ENCODE measurements around the gene FAM174B. TPM values are rescaled to one million over a fixed set of nuclear protein-coding genes. Genes with fewer than 3 reads are reported as not detected.
A peak's percentile ranks its signal among the peaks of the same experiment; 100 is the strongest.

Gene FAM174B
- total RNA-seq, 1 experiment from 2014 or later = 8.3 TPM

DNA sequence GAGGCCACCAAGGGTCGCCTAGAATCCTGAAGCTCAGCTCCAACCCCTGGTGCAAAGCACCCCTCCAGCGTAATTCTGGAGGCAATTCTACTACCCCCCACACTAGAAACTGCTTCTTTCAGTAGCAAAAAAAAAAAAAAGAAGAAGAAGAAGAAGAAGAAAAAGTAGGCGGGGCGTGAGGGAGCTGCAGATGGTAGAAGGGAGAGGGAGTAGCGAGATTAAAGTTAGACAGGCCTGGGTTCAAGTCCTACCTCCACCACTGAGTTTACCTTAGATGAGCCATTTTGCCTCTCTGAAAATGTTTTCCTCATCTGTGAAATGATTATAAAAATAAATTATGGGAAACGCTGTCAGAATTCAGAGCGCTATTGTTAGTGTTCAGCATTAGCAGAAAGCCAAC, 913 bp downstream of the FAM174B start:
- Histone ChIP-seq H3K4me3 (peak overlapping the region; percentile 57), H3K36me3 (no peaks in the 10 kb centered on the region), H3K27me3 (no peaks in the 10 kb centered on the region), H3K9me3 (replicated peaks) (peaks cover 8% of the 10 kb centered on the region; the same call in 1 of the 2 replicates), H3K27ac (no peak overlapping the region; the same call in 1 of the 2 replicates), H3K4me1 (peaks cover 32% of the 10 kb centered on the region)
- DNase-seq = no peak

DNA sequence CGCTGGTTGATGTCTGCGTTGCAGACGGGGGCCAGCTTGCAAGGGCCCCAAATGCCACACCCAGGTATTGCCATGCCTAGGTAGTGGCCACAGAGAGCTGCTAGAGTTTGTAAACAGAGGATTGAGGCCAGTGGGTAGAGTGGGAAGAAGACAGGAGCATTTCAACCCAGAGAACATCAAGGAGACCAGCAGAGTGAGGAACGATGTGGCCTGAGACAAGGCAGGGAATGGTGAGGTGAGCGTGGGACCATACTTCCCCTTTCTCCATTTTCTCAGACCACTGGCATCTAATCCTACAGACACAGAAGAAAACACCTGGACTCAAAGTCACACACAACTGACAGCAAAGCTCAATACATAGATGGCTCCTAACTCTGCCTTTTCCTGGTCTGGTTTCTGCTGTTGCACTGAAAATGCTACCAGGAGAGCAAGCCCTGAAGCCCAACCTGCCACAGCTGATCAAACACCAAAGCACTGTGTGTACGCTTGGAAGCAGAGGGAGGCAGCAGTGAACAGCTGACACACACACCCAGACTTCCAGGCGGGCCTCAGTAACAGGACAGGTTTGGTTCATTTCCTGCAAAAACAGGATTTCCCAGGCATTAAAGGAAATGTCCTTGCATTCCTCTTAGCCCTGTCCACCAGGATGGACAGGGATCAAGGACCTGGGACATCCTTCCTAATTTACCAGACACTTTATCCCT, 1.6 kb downstream of the FAM174B start:
- no peak overlapping the region for H3K4me3 ChIP-seq
- H3K27ac ChIP-seq = no peak overlapping the region; the same call in 1 of the 2 replicates
- peak; percentile 88 to 92 for DNase-seq

DNA sequence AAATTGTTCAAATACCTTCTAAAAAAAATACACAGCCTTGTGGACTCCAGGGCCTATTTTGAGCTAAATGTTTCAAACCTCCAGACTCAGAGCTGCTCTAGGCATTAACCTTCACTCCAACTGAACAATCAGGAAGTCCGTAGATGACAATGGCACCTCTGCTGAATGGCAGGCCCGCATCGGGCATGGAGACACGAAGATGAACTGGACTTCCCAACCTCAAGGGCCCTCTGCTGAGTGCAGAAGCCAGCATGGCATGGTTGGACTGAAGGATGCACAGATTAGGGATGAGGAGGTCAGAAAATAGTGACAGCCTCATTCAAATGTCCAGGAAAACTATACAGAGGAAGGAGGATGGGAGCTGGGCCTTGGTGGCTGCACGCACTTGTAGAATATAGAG, 2.2 kb downstream of the FAM174B start:
- H3K4me1 ChIP-seq = peaks cover 34% of the 10 kb centered on the region
- DNase-seq = no peak
- no peaks in the 10 kb centered on the region for H3K27me3 ChIP-seq
- peaks cover 8% of the 10 kb centered on the region; the same call in 1 of the 2 replicates for H3K9me3 ChIP-seq (replicated peaks)
- no peak overlapping the region for H3K4me3 ChIP-seq
- H3K27ac ChIP-seq = no peak overlapping the region
- H3K36me3 ChIP-seq = no peaks in the 10 kb centered on the region

More for the DNA sequence above, 1.6 kb downstream of the FAM174B start:
- Histone ChIP-seq H3K36me3 (no peaks in the 10 kb centered on the region), H3K9me3 (replicated peaks) (peaks cover 8% of the 10 kb centered on the region; the same call in 1 of the 2 replicates), H3K27me3 (no peaks in the 10 kb centered on the region), H3K4me1 (peaks cover 34% of the 10 kb centered on the region)

DNA sequence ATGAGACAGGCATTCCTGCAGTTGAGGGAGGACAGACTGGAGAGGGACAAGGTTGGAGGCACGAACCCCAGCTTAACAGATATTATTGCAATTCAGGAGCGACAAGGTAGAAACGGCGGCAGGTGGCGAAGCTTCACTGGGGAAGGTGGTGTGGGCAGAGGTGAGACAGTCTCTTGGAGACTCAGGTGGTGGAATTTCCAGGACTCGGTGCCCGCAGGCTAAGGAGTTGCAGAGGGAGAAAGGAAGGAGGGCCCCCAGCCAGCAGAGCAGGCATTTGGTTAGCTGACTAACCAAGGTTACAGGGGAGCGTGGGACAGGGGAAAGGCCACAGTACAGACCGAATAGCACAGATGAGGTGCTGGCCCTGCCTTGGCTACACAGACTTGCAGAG, 3.0 kb downstream of the FAM174B start:
- Histone ChIP-seq H3K27ac (no peak overlapping the region), H3K27me3 (no peaks in the 10 kb centered on the region), H3K9me3 (replicated peaks) (peaks cover 10% of the 10 kb centered on the region; the same call in 1 of the 2 replicates), H3K4me1 (peaks cover 34% of the 10 kb centered on the region), H3K36me3 (no peaks in the 10 kb centered on the region), H3K4me3 (no peak overlapping the region)
- DNase-seq = no peak

DNA sequence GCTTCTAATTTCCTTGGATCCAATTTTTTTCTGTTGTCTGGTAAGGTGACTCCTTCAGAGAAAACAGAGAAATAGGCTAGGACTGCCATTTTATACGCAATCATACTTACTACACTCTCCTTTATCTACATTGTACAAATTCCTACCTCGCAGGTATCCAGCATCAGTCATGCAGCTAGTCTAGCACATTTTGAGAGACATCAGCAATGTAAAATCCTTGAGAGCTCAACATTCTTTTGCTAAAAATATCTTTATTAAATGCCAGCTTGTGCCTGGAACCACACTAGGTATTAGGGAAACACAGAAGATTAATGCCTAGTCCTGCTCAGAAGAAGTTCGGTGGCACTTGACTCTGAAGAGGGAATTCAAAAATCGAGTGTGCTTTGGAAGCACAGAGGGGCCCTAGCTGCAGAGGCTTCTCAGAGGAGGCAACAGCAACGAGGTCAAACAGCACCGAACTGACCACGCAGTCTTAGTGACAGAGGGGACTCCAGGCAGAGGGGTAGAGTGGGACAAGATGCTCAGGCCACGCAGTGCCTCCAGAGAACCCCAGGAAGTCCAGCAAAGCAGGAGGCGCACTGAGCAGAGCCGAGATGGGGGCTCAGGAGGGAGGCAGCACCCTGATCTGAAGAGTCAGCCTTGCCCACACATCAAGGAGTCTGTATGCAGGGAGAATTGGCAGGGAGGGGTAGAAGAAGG, 3.5 kb downstream of the FAM174B start:
- no peaks in the 10 kb centered on the region for H3K36me3 ChIP-seq
- H3K27ac ChIP-seq = no peak overlapping the region
- no peak overlapping the region for H3K4me3 ChIP-seq
- H3K4me1 ChIP-seq = peaks cover 34% of the 10 kb centered on the region
- DNase-seq = no peak
- H3K27me3 ChIP-seq = no peaks in the 10 kb centered on the region
- H3K9me3 ChIP-seq (replicated peaks) = peaks cover 10% of the 10 kb centered on the region; the same call in 1 of the 2 replicates

DNA sequence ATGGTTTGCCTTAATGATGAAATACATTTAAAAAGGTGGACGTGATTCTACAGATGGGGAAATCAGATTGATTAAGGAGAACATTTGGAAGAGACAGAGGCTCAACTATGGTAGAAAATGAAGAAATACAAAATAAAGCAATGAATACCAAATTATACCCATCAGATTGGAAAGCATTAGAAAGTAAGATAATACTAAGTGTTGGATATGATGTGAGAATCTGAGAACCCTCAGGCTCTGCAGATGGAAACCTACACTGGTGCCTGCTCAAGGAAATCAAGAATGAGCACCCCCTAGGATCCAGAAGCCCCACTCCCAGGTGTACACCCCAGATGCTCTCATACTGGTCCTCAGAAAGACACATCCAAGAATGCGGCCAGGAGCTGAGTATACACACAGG, 4.6 kb downstream of the FAM174B start:
- no peak for DNase-seq
- peaks cover 30% of the 10 kb centered on the region for H3K4me1 ChIP-seq
- H3K27ac ChIP-seq = no peak overlapping the region
- H3K36me3 ChIP-seq = no peaks in the 10 kb centered on the region
- H3K27me3 ChIP-seq = no peaks in the 10 kb centered on the region
- no peak overlapping the region for H3K4me3 ChIP-seq
- H3K9me3 ChIP-seq (replicated peaks) = peaks cover 10% of the 10 kb centered on the region; the same call in 1 of the 2 replicates

DNA sequence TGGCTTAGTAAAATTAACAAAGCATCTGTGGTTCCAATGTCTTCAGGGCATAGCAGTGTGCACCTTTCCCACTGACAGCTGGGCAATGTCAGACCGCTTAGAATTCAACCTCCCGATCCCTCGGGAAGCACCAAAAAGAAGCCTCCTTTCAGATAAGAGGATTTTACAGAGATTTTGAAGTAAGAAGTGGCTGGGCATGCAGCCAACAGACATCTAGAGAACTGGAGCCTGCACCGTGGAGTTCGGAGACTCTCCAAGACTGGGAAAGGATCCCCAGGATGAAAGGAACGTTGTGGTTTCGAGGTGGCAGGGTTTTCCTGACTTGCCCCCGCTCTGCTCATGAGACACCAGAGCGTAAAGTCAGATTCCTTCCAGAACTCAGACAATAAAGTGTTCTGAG, 5.3 kb downstream of the FAM174B start:
- no peaks in the 10 kb centered on the region for H3K36me3 ChIP-seq
- H3K27ac ChIP-seq = no peak overlapping the region
- no peak overlapping the region for H3K4me3 ChIP-seq
- peaks cover 10% of the 10 kb centered on the region; the same call in 1 of the 2 replicates for H3K9me3 ChIP-seq (replicated peaks)
- peaks cover 32% of the 10 kb centered on the region for H3K4me1 ChIP-seq
- peak; percentile 73 to 91 for DNase-seq
- no peaks in the 10 kb centered on the region for H3K27me3 ChIP-seq

DNA sequence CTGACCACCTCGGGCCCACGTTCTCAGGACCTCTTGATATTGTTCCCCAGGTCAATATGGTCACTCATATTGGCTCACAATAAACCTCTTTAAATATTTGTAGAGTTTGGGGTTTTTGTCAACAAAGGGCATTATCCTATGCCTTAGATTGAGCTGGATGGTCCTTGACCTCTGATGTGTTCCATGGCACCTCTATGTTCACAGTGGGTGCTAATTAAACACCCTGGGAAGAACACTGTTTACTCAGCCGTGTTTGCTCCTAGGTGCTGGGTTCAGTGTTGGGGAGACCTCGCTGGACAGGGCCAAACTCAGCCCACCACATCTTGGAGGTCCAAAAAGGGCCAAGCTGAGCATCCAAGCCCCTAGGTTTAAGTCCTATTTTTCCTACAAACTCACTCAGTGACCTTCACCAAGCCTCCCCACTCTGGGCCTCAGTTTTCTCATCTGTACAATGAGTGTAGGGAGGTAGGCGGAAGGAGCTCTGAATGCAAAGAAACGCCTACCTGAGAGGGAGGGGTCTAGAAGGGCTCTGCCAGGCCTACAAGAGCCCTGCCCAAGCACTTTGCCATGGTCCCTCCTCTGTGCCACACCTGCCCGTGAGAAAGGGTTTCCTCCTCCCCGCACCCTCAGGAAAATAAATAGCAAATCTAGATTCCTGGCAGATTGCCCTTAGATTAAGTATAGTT, 7.2 kb downstream of the FAM174B start:
- peaks cover 10% of the 10 kb centered on the region; the same call in 1 of the 2 replicates for H3K9me3 ChIP-seq (replicated peaks)
- H3K4me1 ChIP-seq = peaks cover 22% of the 10 kb centered on the region
- no peak for DNase-seq

DNA sequence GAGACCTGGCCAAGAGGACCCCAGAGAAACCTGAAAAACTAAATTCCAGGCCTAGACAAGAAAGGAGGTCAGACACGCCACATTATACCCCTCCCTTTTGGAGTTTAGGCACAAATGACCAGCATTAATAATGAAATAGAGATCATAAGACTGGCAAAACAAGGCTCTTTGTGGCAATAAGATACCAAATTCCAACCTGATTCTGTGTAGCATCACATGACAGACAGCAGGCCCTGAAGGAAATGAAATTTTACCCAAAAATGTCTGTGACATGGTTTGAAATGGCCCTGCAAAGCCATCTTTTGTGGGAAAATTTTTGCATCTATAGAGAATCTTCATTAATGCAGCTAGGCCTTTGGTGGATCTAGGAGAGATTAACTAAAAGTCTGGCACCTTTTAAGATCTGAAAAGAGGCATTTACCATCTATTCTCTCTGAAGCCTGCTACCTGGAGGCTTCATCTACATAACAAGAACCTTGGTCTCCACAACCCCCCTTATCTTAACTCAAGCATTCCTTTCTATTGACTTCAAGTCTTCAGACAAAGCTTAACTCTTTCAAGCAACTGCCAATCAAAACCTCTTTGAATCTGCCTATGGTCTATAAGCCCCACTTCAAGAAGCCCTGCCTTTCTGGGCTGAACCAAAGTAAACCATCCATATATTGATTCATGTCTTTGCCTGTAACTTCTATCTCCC, 8.0 kb downstream of the FAM174B start:
- H3K27ac ChIP-seq = no peak overlapping the region
- peaks cover 22% of the 10 kb centered on the region for H3K4me1 ChIP-seq
- H3K4me3 ChIP-seq = no peak overlapping the region
- DNase-seq = no peak
- peaks cover 10% of the 10 kb centered on the region; the same call in 1 of the 2 replicates for H3K9me3 ChIP-seq (replicated peaks)
- no peaks in the 10 kb centered on the region for H3K27me3 ChIP-seq
- H3K36me3 ChIP-seq = no peaks in the 10 kb centered on the region

More for the DNA sequence above, 7.2 kb downstream of the FAM174B start:
- H3K4me3 ChIP-seq = no peak overlapping the region
- no peak overlapping the region for H3K27ac ChIP-seq
- H3K36me3 ChIP-seq = no peaks in the 10 kb centered on the region
- H3K27me3 ChIP-seq = no peaks in the 10 kb centered on the region

DNA sequence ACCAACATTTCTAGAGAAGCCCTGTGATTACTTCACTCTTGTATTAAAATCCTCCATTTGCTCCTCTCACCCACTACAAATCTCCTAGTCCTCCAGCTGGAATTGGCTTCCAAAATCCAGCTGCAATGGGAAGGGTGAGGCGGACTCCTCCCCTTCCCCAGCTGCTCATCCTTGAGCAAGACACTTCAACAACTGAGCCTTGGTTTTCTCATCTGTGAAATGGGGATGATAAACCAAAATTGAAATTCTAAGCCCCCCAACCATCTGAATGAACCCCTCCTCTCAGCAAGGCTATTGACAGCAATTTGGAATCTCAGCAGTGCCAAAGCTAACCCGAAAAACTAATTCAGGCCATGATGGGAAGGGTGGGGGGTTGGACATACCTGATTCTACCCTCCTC, 9.4 kb downstream of the FAM174B start:
- H3K27me3 ChIP-seq = no peaks in the 10 kb centered on the region
- no peak overlapping the region for H3K27ac ChIP-seq
- H3K9me3 ChIP-seq (replicated peaks) = peaks cover 10% of the 10 kb centered on the region
- H3K4me1 ChIP-seq = peaks cover 22% of the 10 kb centered on the region
- H3K36me3 ChIP-seq = no peaks in the 10 kb centered on the region
- no peak for DNase-seq
- no peak overlapping the region for H3K4me3 ChIP-seq

DNA sequence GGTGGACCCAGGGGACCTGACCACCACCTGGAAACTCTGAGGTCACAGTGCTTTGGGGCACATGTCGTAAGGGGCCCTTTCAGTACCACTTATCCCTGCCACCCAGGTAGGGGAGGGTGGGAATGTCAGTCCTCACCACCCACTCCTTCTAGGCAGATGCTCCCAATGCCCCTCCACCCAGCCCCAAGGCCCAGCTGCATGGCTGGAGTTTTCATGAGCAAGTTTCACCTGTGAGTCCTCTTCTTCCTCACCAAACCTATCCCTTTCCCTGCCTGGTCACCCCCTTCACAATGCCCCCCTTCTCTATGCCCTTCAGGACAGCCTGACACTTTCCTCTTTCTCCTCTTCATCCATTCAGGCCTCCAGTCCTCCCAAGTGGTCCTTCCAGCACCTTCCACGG, 9.8 kb downstream of the FAM174B start:
- DNase-seq = no peak
- Histone ChIP-seq H3K36me3 (no peaks in the 10 kb centered on the region), H3K9me3 (replicated peaks) (peaks cover 6% of the 10 kb centered on the region), H3K4me3 (no peak overlapping the region), H3K27me3 (no peaks in the 10 kb centered on the region), H3K27ac (no peak overlapping the region), H3K4me1 (peaks cover 20% of the 10 kb centered on the region)

DNA sequence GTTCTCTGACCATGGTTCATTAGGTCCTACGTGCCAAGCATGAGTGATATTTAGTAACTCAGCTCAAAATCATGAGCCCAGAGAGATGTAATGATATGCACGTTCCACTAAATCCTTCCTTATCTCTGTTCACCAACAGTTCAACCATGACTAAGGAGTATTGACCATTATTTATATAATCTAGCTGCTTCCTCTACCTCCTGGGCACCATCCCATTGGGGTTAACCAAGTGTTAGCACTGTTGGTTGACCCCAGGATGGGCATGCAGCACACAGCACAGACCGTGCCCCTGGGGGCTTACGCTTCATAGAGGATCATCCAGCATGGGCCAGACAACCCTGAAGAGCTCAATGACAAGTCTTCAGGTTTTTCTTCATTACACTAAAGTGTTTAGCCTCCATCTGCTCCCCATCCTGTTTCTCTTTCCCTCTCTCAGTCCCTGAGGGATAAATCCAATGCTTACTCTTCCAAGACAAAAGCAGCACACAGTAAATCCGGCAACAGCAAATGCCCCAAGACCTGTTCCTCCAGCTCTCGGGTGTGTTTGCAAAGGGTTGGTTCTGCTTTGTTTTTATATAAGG, 10.4 kb downstream of the FAM174B start:
- Histone ChIP-seq H3K27ac (no peak overlapping the region), H3K27me3 (no peaks in the 10 kb centered on the region), H3K4me1 (peaks cover 14% of the 10 kb centered on the region), H3K4me3 (no peak overlapping the region), H3K36me3 (no peaks in the 10 kb centered on the region), H3K9me3 (replicated peaks) (peaks cover 7% of the 10 kb centered on the region; the same call in 1 of the 2 replicates)
- no peak for DNase-seq

DNA sequence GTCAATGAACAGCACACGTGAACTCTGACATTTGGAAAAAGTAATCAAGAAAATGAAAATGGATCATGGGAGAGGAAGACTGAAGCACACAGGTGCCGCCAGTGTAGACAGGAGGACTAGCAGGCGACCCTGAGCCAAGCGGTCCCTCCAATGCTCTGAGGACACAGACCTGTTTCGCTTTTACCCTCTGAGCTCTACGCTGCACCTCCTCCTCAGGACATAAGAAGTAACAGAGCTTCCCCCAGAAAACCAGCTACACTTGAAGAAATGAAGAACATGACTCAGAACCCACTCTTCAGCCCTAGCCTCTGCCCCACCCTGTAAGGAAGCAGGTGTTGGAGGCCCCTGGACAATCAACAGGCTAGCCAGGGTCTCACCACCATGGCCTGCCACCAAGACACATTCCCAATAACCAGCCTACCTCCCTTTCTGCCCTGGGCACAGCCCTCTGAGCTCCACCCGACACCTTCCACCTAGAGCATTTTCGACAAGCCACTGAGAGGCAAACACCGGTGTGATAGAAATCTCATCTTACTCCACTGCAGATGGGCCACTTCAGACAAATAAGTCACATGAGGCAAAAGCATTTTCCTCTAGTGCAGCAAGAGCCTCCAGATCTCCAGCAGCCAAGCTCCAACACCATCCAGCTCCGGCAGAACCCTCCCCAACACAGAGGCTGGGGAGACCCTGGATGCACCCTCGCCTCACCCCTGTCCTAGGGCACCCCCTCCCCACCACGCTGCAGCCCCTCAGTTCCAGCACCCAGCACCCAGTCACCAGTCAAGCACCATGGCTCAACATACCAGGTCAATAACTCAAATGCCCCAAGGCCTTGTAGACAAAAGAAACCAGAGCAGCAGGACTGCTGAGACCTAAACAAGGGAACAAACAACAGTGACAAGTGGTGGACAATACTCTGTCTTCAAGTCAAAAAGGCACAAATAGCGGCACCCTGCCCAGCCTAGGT, 11.4 kb downstream of the FAM174B start:
- DNase-seq = no peak
- H3K4me3 ChIP-seq = no peak overlapping the region
- H3K27ac ChIP-seq = no peak overlapping the region
- no peaks in the 10 kb centered on the region for H3K36me3 ChIP-seq
- H3K27me3 ChIP-seq = no peaks in the 10 kb centered on the region
- peaks cover 11% of the 10 kb centered on the region; the same call in 1 of the 2 replicates for H3K9me3 ChIP-seq (replicated peaks)
- peaks cover 8% of the 10 kb centered on the region for H3K4me1 ChIP-seq
